GM21717 (cell line): ENCODE results near the gene ZNF536.

Experiments
- ATAC-seq: cut with Tn5 transposase; IDR thresholded peaks from one replicate; pipeline ENCODE4 v1.9.1; 2021; ENCODE audit warnings: mild to moderate bottlenecking, moderate library complexity; ENCODE audit not compliant: unreplicated experiment

ZNF536 gene

DNA sequence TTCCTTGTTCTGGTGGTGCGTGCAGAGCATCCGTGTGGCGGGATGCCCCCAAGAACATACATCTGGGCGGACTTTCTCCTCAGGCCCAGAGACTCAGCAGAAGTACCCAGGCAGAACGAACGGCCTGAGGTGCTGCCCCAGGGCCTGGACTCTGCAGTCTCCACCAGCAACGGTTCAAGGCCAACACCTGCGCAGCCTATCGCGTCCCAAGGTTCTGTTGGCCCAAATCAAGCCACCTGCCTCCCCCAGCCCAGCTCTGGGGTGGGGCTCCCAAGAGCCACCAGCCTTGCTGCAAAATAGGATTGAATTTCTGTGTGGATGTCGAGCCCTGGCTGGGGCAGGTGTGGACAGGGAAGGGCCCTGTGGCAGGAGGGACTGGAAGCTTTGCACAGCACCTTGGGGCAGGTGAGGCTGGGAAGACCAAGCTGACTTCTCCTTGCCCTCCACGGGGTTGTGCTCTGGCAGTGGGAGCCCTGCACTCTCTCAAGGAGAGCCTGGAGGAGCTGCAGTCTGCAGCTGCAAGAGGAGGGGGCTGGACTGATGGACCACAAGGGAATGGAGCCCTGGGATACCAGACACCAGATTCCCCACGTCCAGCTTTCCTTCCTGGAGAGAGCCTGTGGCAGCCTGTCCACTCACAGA lies 146.9 kb downstream of the ZNF536 start:
- ATAC-seq, result no peak

DNA sequence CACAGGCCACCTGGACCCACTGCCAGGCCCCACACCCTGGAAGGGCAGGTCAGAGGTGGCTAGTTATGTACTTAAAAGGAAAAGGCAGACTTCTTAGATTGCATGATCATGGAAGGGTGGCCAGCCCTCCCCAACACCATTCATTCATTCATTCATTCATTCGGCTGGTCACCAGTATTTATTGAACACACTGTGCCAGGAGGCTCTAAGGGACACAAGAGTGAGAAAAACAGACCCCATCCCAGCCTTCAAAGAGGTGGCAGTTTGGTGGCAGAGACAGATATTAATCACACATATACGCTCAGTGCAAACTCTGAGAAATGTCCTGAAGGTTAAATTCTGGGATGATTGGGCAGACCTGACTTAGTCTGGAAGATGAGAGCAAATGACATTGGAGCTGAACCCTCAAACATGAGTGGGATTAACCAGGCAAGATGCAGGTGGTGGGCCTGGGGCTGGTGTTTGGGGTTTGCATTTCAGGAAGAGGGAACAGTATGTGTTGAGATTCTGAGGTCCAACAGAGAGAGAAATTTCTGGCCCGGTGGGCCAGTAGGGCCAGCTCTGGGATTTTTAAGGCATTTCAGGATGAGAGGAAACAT lies 147.5 kb downstream of the ZNF536 start:
- no peak for ATAC-seq

DNA sequence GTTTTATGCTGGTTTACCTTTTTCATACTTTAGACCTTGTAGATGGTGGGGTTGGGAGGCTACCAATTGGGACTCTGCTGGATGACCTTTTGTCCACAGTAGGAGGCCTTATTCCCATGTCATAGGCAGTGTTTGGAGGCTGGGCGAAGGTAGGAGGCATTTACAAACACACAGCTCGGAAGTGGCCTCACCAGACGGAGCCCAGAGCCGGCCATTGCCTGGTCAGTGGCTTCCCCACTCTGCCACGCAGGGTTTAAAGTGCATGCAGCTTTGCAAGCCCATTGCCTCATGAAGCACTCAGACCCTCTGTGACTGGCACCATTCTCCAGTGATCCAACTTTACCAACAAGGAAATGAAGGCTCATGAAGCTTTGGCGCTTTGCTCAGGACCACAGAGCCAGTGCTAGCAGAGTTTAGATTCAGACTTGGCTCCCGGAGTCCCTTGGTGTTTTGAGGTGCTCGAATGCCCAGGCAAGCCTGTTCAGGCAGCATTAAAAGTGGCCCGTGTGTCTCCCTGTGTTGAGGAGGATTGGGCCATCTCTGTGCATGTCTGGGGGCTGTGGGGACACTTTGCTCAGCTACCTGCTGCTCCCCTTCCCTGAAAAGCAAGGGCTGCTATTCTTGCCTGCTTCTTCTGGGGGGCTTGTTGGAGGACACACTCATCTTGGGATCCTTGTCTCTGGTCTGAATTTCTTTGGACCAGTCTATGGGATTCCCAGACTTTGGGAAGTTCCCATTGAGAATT lies 148.7 kb downstream of the ZNF536 start:
- no peak for ATAC-seq

DNA sequence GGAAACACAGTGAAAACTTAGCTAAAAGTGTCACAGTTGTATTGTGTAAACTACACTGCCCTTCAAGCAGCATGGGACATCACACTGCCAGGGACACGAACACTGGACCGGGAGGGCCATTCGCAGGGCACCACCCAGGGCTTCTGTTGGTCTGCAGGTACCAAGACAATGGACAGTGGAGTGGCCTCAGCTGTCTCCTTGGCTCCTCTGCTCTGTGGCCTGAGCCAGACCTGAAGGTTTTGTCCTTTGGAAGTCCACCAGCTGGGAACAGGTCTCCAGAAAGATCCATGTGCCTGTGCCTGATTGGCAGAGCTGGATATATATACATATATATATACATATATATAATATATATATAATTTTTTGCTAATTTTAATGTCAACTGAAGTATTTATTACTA lies 149.8 kb downstream of the ZNF536 start:
- ATAC-seq, result no peak

DNA sequence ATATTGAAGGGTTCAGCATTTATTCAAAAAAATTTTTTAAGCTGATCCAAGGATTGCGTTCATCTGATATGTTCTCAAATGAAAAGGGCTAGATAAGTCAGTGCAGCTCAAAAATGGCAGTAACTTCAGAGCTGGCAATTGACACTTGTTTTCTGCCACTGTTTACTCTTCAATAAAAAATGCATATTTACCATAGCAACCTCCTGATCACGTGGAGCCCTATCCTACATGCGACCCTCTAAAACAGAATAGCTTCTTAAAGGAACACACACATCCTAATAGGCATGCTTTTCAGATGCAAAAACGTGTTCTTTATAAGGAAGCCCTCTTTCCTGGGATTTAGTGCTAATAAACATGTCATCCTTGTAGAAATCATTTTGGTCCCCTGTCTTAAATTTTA lies 150.2 kb downstream of the ZNF536 start:
- ATAC-seq, result no peak

DNA sequence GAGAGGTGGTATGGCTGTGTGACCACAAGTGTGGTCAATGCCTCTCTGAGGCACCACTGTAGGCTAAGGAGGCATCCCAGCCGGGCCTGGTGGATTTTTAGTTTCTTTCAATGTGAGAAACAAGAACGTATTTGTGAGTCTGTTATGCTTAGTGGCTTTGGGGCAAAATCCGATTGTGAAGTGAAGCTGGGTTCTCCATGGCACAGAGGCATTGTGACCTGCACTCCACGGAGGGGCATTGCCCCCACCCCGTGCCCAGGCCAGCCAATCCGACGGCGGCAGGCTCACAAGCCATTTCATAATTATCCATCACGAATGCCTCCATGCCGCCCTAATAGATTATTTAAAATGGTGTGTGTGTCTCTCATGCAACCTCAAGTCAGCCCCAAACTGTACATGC lies 151.6 kb downstream of the ZNF536 start:
- ATAC-seq, result no peak

GRCh38 chr19:30525383-30525782 lies 153.2 kb downstream of the ZNF536 start:
- no peak for ATAC-seq

DNA sequence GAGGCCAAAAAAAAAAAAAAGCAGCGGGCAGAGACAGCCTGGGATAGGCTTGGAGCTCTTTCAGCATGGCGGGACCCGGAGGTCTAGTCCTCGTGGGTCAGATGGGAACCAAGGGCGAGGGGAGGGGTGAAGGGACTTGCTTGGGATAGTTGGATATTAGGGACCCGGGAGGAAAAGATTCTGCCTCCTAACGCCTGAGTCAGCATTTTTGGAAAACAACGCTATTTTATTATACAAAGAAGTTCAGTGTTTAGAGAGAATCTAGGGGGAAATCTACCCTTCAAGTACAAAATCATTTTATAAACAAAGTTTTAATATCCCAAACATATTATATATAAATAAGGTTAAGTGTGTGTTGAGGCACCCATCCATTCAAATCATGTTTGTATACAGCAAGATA lies 156.7 kb downstream of the ZNF536 start:
- no peak for ATAC-seq

DNA sequence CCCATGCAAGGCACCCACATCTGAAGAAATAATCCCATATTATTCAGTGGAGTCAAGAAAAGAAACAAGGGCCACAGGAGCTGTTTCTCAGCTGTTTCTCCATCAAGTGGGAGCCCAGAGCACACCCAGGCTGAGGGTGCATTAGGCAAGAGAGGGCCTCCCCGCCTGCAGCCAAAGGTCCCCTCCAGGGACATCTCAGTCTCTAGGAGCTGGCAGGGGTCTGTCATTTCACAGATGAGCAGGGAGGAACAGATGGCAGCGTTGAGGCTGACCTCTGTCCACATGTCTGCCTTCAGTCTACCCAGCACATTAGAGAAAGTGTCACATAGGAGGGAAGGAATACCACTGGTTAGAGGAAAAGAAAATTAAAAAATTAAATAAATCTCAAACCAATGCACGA lies 157.7 kb downstream of the ZNF536 start:
- no peak for ATAC-seq

GRCh38 chr19:30530751-30531150 lies 158.6 kb downstream of the ZNF536 start:
- ATAC-seq, result no peak

DNA sequence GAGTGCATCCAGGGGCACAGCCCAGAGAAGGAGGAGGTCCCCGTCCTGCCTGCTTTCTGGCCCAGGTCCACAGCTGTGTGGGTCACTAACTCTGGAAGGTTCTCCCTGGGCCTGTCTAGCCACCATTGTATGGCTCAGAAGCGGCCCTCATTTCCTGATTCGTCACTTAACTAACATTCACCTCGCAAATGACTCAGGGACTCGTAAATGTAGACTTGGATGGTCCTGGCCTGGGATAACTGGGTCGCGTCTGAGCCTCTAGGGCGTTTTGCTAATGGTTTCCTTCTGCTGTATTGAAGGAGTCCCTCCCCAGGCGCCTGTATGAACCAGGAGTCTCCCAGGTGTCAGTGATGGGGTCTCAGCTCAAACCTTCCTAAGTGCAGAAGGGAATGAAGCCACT lies 162.8 kb downstream of the ZNF536 start:
- no peak for ATAC-seq

GRCh38 chr19:30536975-30537374 lies 164.8 kb downstream of the ZNF536 start:
- ATAC-seq, result no peak

DNA sequence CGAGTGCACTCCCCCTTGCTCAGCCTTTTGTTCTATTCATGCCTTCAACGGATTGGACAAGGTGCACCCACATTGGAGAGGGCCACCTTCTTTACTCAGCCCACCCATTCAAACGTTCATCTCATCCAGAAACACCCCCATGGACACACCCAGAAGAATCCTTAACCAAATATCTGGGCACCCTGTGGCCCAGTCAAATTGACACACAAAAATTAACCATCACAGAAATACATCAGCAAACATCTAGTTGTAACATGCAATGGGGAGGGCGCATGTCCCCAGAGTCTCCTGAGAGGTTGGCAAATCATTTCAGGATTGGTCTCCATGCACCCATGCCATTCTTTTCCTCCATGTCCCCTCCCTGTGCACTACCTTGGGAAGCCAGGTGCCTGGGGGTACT lies 167.1 kb downstream of the ZNF536 start:
- ATAC-seq, result no peak

DNA sequence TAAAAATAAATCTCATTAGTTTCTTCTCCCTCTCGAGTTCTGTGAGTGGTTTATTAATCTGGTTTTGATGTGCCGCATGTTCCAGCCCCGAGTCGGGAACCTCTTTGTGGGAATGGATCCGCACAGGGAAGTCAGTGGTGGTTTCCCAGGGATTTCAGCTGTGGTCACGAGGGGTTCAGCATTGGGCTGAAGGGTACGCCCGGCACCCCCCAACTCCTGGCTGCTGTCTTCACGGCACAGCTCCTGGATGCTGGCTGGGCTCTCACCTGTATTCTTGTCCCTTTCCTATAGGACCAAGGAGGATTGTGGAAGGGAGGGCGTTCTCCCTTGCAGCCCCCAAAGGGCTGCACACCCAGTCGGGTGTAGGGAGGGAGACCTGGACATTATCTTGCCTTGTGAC lies 167.8 kb downstream of the ZNF536 start:
- ATAC-seq, result no peak

DNA sequence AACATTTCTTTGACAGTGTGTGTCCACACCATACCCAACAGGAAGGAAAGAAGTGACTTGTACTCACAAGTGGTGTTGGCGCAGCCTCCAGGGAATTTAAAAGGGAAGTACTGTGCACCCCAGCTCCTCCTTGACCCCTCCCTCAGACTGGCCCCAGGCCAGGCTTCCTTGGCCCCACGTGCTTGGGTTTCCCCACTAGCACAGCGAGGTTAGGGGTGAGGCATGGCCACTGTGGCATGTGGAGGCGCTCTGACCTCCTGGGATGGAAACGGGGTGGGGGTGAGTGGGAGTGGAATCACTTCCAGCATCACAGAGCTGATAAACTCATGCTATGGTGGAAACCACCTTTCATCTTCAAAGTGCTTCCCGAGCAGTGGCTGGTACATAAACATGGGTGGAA lies 168.6 kb downstream of the ZNF536 start:
- no peak for ATAC-seq

DNA sequence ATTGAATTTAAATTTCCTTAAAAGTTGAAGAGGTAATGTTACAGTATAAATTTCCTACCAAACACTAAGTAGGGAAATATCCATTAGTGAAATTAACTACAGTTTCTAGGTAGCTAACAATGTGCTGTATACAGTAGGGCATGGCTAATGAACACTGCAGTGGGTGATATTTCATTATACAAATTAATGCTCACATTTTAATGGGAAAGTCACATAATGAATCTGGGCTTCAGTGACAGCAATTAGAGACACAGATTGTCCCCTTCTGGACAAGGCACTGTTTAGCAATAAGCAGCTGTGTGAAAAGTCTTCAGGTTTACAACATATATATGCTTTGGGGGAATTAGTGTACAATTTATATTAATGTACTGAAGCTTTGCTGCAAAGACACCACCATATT lies 169.4 kb downstream of the ZNF536 start:
- no peak for ATAC-seq

- ATAC-seq, result no peak
These were observed 171.2 kb downstream of the ZNF536 start for GRCh38 chr19:30543243-30543945.

- ATAC-seq, result no peak
These were observed 173.6 kb downstream of the ZNF536 start for GRCh38 chr19:30545752-30546151.

- no peak for ATAC-seq
These were observed 174.1 kb downstream of the ZNF536 start for GRCh38 chr19:30546332-30546731.

- no peak for ATAC-seq
These were observed 175.1 kb downstream of the ZNF536 start for GRCh38 chr19:30547246-30547645.

DNA sequence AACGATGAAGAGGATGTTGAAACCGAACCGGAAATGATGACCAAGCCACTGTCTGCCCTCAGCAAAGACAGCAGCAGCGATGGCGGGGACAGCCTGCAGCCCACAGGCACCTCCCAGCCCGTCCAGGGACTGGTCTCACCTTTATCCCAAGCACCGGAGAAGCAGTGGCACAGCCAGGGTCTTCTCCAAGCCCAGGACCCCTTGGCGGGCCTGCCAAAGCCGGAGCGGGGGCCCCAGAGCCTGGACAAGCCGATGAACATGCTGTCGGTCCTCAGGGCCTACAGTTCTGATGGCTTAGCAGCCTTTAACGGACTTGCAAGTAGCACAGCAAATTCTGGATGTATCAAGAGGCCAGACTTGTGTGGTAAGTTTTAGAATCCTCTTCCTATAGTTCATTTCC lies 177.0 kb downstream of the ZNF536 start:
- ATAC-seq, result no peak

- ATAC-seq, result no peak
These were observed 179.1 kb downstream of the ZNF536 start for GRCh38 chr19:30551271-30551670.
